Bronchial epithelial cell (primary cell): ENCODE data around the gene OR8B12. TPM values are rescaled to one million over a fixed set of nuclear protein-coding genes. Genes with fewer than 3 reads are reported as not detected.
A peak's percentile ranks its signal among the peaks of the same experiment; 100 is the strongest.

Experiments
- DNase-seq: peaks from one replicate; pipeline ENCODE4 v3.0.0-alpha.2; 2010; ENCODE audit warnings: low read depth
- FAIRE-seq: peaks from 2 replicates; lab custom pipeline; 2011; peaks lifted over from hg19 to GRCh38; lab: Jason Lieb, UNC
- H3K27me3 ChIP-seq: 2 replicates; pipeline ENCODE4 v1.5.1; 2011; ENCODE audit warnings: low read length; ENCODE audit not compliant: control insufficient read depth, insufficient read depth
- H3K36me3 ChIP-seq: 2 replicates; pipeline ENCODE4 v1.5.1; 2011; ENCODE audit warnings: low read length; ENCODE audit not compliant: control insufficient read depth, insufficient read depth
- H3K4me3 ChIP-seq: 2 replicates; pipeline ENCODE4 v1.5.1; 2011; ENCODE audit warnings: mild to moderate bottlenecking, low read depth, low read length, control low read depth
- CTCF ChIP-seq: IDR thresholded peaks from 2 replicates; pipeline ENCODE4 v1.5.1; 2011; ENCODE audit warnings: mild to moderate bottlenecking, moderate library complexity, low read length, control low read depth, inconsistent platforms; ENCODE audit not compliant: insufficient read depth, severe bottlenecking
- total RNA-seq: library from RNA; depleted of rRNA; stranded (reverse); fragments of >200 nt; gene quantifications from 2 replicates; pipeline ENCODE4 v1.2.1, GENCODE V29; 2014

Gene OR8B12
- total RNA-seq, 1 donor from 2014 or later: not detected

DNA sequence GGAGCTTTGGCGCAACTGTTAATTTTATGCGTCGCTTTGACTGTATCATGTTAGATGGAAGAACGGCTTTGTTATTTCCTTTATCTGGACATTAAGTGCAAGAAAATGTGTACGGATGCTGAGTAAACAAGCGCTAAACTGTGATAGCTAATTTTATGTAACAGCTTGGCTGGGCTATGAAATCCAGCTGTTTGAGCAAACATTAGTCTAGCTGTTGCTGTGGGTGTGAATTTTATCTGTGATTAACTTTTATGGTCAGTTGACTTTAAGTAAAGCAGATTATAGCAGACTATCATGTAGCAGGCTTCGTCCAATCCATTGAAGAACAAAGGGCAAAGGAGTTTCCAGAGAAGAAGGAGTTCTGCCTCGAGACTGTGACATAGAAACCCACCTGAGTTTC is 40.3 kb upstream of the OR8B12 start:
- no peaks in the 10 kb centered on the region for H3K36me3 ChIP-seq
- no peak for DNase-seq
- no peaks in the 10 kb centered on the region for H3K27me3 ChIP-seq
- no peak for FAIRE-seq
- H3K4me3 ChIP-seq: no peak overlapping the region
- no peak for TF ChIP-seq CTCF

GRCh38 chr11:124582565-124582964 is 39.1 kb upstream of the OR8B12 start:
- DNase-seq (no peak), FAIRE-seq (no peak)
- Histone ChIP-seq H3K4me3 (no peak overlapping the region), H3K36me3 (no peaks in the 10 kb centered on the region), H3K27me3 (no peaks in the 10 kb centered on the region)
- TF ChIP-seq CTCF: no peak

DNA sequence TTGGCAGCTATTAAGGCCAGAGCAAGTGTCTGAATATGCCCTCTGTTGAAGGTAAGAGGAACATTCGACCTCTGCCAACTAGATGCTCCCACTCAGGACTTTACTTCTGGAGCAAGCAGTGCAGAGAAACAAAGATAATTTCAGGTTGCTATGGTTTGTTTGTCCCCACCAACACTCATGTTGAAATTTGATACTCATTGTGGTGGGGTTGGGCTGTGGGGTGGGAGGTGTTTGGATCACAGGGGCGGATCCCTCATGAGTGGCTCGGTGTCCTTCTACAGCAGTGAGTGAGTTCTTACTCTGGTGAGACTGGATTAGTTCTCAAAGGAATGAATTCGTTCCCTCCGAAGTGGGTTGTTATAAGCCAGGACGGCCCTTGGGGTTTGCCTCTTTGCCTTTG is 38.4 kb upstream of the OR8B12 start:
- Histone ChIP-seq H3K4me3 (no peak overlapping the region), H3K36me3 (no peaks in the 10 kb centered on the region), H3K27me3 (no peaks in the 10 kb centered on the region)
- TF ChIP-seq CTCF: no peak
- DNase-seq (no peak), FAIRE-seq (no peak)

- no peaks in the 10 kb centered on the region for H3K27me3 ChIP-seq
- DNase-seq (no peak), FAIRE-seq (no peak)
- H3K4me3 ChIP-seq: no peak overlapping the region
- H3K36me3 ChIP-seq: no peaks in the 10 kb centered on the region
- no peak for TF ChIP-seq CTCF
These were observed 35.3 kb upstream of the OR8B12 start for GRCh38 chr11:124578761-124579160.

GRCh38 chr11:124577716-124578427 is 34.4 kb upstream of the OR8B12 start:
- FAIRE-seq (peak; percentile 13), DNase-seq (no peak)
- no peak for TF ChIP-seq CTCF
- H3K36me3 ChIP-seq: no peaks in the 10 kb centered on the region
- H3K4me3 ChIP-seq: no peak overlapping the region
- no peaks in the 10 kb centered on the region for H3K27me3 ChIP-seq

DNA sequence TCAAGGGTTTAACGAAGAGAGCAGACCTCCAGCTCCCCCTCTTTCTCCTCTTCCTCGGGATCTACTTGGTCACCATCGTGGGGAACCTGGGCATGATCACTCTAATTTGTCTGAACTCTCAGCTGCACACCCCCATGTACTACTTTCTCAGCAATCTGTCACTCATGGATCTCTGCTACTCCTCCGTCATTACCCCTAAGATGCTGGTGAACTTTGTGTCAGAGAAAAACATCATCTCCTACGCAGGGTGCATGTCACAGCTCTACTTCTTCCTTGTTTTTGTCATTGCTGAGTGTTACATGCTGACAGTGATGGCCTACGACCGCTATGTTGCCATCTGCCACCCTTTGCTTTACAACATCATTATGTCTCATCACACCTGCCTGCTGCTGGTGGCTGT is 26.7 kb upstream of the OR8B12 start:
- peak; percentile 90 for FAIRE-seq
- H3K4me3 ChIP-seq: no peak overlapping the region
- no peaks in the 10 kb centered on the region for H3K27me3 ChIP-seq
- no peaks in the 10 kb centered on the region for H3K36me3 ChIP-seq
- no peak for TF ChIP-seq CTCF
- DNase-seq: no peak
